Sigmoid colon (tissue), 4 donors: ENCODE measurements around the gene ROR1.

Experiments
- CTCF ChIP-seq, 4 experiments: fragments of 450-650 bp in 3 of 4; fragments of 200-600 bp in 1 of 4; IDR thresholded peaks; one replicate each; pipeline ENCODE4 v1.5.1; 2016 to 2019; ENCODE audit warnings: antibody characterized with exemption in 4 of 4, mild to moderate bottlenecking in 3 of 4, moderate library complexity in 2 of 4
- EP300 ChIP-seq, 4 donors: sonication (generic); formaldehyde crosslinking; IDR thresholded peaks; one replicate each; pipeline ENCODE4 v1.6.1; 2017; ENCODE audit warnings: antibody characterized with exemption in 4 of 4
- POLR2A ChIP-seq, 2 donors: fragments of 450-650 bp; IDR thresholded peaks; one replicate each; pipeline ENCODE4 v1.6.1; 2016; ENCODE audit warnings: antibody characterized with exemption in 2 of 2, mild to moderate bottlenecking in 2 of 2, moderate library complexity in 2 of 2
- POLR2AphosphoS5 ChIP-seq, 4 donors: sonication (generic); formaldehyde crosslinking; IDR thresholded peaks; one replicate each; pipeline ENCODE4 v1.6.1; 2017; ENCODE audit warnings: antibody characterized with exemption in 4 of 4

- TF ChIP-seq CTCF (IDR thresholded peaks at IDR 0.05): no peak
- no peak for TF ChIP-seq POLR2AphosphoS5 (IDR thresholded peaks at IDR 0.05)
- TF ChIP-seq EP300 (IDR thresholded peaks at IDR 0.05): no peak
- no peak for TF ChIP-seq POLR2A (IDR thresholded peaks at IDR 0.05)
These were observed 184.7 kb downstream of the ROR1 start for GRCh38 chr1:63958556-63958955.
